ACHN (cell line): ENCODE measurements around the gene GLIS1.

ENCODE experiments used
- DNase-seq: peaks from one replicate; pipeline ENCODE4 v3.0.0-alpha.2; 2015
- in situ Hi-C: cut with HindIII; loops from 2 replicates; pipeline ENCODE4 v1.10.0; 2017; ENCODE audit warnings: low sequenced_read_pairs, low pct_ligation_motif_present, low pct_unique_long_range_greater_than_20kb

Gene GLIS1

DNA sequence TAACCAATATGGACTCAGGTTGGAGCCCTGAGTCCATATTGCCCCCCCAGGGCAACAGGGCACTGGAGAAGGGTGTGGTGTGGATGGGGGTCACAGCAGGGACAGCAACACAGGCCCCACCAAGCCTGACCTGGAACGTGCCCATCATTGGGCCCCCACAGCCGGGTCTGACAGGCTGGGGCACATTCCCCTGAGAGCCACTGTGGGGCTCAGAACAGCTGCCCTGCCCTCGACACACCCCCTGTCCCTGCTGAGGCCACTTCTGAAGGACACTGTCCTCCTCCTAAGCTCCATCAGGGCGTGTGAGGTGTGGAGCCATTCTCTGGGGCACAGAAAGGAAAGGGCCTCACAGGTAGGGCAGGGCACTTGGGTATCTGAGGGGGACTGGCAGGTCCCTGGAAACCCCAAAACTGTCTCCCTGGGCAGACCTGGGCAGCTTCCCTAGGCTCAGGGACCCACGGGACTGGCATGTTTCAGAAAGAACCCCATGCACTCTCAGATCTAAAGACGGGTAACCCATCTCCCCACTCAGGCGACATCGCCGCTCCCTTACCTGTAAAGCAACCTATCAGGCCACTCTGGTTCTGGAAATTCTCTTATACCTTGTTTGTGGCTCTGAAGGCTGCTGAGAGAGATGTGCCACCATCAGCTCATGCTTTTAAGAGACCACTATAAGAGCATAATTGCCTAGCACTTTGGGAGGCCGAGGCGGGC, 184.2 kb downstream of the GLIS1 start:
- no peak for DNase-seq
- in situ Hi-C loops: no loop called here

DNA sequence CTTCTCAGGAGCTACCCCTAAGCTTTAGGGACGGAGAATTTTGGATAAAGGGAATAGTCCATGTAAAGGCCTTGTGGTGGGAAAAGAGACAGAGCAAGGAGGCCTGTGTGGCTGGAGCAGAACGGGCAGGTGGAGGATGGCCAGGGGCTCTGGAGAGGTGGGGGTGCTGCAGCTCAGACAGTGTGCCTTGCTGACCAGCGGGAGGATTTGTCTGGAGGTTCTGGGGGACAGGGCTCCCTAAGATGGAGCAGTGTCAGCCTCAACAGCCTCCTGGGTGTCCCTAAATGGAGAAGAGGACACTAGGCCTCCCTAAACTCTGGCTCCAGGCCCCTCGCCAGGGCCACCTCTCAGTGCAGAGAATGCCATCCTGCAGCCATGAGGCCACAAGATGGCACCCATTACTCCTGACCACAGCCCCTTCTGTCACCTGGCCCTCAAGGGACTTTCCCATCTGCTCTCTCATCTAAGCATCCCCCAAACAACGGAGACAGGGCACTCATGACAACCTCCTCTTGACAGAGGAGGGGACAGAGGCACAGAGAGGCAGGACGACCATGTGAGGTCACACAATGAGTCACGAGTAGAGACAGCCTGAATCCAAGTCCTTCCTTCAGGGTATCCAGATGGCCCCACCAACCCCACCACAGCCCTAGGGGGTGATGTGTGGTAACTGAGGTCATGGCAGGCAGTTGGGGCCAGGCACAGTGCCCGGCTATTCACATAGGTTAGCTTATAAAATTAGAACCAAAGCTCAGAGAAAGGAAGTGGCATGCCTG, 185.0 kb downstream of the GLIS1 start:
- in situ Hi-C loops: no loop called here
- DNase-seq: no peak

DNA sequence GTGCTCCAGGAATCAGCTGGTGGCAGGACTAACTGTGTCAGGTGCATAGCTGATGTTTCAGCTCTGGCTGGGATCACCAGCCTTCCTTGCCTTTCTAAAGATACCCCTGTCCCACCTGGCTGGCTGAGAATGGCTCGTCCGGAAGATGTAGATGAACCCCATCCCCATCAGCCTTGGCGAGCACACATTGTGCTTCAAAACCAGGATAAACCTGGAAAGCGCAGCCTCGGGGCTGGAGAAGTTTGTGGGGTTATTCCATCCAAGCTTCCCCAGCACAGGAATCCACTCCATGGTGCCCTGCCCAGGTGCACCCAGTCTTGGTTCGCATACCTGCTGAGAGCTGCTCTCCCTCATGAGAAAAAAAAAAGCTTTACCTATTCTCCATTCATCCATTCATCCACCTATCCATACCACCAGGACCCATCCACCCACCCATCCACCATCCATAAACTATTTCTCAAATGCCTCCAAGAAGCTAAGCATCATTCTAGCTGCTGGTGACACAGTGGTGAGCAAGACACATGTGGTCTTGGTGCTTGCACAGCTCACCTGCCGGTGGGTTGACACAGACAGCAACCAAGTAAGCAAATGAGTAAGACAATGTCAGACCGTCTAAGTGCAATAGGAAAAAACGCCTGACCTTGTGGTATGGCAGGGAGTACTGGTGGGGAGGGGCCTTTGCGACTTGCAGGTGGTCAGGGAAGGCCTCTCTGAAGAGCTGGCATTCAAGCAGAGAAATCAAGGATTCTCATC, 185.8 kb downstream of the GLIS1 start:
- no peak for DNase-seq
- in situ Hi-C loops: no loop called here

DNA sequence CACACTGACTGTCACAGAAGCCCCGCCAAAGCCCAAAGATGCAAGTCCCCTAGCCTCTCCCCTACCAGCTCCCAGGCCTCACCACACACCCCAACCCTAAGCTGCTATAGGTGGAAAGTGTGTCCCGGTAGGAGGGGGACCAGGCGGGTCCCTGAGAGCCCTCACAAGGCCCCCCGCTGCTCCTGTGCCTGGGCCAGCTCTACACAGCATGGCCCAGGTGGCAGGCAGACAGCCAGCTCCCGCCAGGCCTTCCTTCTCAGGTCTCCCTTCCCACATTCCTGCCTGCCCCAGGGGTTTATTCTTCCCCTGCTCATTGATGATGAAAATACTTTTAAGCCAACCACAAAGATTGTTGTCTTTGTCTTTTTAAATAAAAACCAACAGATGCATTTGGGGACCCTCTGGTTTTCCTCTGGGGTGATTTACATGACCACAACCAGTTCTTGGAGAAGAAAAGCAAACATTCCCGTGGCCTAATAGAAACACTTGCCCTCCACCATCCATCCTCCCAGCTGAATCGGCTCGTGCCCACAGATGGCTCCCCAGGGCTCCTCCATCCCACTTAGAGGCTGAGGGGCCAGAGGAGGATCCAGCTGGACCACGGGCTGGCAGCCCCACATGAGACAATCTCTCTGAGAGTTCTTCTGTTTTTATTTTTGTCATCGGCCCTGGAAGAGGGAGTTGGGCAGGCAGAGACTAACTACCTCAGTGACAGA, 186.7 kb downstream of the GLIS1 start:
- DNase-seq: no peak

DNA sequence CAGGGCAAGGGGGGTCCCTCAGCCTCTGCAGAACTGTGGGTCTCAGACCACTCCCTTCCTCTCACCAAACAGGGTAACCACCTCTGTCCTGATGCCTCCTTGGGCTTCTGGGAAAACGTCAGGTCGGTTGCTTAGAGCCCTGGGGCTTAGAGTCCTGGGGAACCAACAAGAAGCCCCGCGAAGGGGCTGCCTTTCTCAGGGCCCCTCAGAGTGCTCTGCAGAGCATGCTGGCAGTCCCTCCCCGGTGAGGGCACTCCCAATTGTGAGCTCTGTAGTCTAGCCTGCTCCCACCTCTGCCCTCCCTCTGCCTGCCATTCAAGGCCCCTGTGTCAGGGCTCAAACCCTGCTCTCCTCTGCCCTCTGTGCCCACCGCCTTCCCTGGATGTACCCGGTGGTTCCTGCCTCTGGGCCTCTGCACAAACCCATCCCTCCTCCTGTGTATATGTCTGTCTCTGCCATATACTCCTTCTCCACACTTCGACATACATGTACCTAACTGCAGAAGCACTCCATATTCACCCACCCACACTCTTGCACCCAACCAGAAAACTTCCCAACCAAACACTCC, 187.5 kb downstream of the GLIS1 start:
- in situ Hi-C loops: no loop called here
- no peak for DNase-seq

More for the DNA sequence above, 186.7 kb downstream of the GLIS1 start:
- in situ Hi-C loops: no loop called here

DNA sequence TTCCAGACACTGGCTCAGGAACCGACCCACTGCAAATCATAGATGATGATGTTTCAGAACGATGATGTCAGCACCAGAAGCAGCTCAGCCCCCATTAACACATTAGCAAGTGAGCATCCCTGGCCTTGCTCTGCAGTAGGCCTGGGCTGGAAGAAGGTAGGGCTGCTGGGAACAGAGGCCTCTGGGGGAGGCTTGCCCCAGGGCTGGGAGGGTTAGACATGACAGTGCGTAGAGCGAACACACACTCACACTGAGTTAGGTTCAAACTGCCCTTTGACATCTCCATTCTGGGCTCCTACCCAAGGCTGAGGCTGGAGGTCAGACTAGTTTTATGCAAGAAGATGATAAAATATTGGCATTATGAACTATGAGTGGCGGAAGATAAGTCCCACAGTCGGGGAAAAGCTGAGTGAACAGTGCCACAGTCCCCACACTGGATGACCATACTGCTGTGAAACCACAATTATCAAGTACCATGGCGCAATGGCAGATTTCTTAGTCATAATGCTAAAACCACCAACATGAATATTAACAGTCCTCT, 188.7 kb downstream of the GLIS1 start:
- DNase-seq: no peak
- in situ Hi-C loops: no loop called here

DNA sequence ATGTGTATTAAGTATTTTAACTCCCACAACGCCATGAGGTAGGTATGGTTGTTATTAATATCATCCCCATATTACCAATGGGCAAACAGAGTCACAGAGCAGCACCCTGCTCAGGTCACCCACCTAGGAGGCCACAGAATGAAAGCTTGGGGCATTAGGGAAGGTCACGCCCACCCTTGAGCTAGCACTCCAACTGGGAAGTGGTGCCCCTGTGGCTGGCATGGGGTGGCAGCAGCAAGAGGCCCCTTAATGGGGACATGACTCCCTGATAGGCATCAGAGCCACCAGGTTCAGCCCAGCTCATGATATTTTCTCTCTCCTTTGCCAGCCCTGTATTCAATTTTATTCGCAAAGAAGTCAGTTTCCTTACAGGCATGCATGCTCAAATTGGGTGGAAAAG, 189.2 kb downstream of the GLIS1 start:
- no peak for DNase-seq
- in situ Hi-C loops: no loop called here

DNA sequence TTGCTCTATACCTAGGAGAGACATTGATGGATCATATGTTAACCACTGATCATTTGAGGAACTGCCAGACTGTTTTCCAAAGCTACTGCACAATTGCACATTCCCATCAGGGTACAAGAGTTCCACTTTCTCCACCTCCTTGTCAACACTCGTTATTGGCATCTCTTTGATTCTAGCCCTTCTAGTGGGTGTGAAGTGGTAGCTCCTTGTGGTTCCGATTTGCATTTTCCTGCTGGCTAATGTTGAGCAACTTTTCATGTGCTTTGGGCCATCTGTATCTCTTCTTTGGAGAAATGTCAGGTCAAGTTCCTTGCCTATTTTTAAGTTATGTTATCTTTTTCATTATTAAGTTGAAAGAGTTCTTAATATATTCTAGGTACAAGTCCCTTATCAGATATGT, 189.7 kb downstream of the GLIS1 start:
- no peak for DNase-seq
- in situ Hi-C loops: no loop called here

DNA sequence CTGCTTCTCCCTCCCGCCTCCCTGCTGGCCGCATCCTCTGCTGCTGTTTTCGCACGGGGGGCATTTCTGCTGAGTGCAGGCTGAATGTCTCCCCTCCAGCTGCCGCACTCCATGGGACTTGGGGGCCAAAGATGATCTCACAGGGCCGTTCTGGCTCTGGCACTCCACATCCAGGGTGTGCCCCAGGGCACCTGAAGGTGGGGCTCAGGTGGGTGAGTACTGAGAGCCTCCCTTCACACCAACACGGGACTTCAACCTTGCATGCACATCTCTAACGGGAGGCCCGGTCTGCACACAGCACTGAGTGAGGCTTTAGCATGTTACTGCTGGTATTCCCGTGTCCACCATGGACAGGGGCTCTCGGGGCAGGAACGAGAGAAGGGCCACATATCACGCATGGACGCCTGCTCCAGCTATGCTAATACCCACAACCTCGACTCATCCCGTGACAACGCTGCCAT, 190.9 kb downstream of the GLIS1 start:
- no peak for DNase-seq
- in situ Hi-C loops: no loop called here

DNA sequence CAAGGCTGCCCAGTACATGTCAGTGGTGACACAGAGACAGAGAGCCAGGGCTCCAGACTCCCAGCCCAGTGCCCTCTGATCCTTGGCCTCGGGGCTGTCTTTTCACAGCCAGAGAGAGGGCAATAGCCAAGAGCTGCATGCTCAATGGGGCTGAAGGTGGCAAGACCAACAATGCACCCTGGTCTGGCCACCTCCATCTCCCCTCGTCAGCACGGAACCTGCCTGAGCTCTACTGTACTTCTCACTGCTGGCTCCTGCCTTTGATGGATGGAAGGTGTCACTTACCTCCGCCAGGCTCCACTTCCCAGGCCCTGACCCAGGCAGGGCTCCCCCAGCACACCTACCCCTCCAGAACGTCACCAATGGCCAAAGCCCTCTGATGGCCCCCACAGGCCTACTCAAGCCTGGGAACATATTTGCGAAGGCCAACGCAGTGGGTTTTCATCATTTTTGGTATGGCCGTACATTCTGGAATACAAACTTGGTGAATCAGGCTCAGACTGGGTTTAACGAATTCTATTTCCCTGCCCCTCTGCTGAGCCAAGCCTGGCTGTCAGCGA, 191.7 kb downstream of the GLIS1 start:
- no peak for DNase-seq
- in situ Hi-C loops: no loop called here

DNA sequence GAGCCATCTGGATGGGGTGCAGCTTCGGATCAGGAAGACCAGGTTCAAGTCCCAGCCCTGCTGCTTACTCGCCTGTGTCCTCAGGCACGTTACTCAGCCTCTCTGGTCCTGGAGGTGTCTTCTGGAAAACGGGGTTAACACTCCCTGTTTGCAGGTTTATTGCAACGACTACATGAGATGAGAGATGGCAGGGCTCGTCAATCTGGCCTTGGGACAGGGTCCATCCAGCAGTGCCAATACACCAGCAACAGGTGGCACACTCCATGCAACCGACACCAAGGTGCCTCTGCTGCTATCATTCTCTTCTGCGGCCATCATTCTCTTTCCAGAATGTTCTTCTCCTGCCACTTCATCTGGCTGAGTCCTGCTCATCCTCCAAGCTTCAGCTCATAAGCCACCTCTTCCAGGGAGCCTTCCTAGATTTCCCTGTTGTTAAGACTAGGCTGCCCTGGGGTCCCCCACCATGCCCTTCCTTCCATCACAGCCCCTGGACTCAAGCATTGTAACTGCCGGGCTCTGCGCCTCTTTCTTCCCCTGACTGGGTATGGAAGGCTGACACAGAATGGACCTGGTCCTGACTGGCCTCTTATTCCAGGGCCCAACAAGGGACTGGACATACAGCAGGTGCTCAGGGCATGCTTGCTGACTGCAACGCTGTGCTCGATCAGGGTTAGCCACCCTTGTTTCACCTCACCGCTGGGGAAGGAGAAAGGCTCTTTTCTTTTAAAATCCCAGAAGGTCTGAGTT, 192.4 kb downstream of the GLIS1 start:
- DNase-seq: no peak
- in situ Hi-C loops: no loop called here

DNA sequence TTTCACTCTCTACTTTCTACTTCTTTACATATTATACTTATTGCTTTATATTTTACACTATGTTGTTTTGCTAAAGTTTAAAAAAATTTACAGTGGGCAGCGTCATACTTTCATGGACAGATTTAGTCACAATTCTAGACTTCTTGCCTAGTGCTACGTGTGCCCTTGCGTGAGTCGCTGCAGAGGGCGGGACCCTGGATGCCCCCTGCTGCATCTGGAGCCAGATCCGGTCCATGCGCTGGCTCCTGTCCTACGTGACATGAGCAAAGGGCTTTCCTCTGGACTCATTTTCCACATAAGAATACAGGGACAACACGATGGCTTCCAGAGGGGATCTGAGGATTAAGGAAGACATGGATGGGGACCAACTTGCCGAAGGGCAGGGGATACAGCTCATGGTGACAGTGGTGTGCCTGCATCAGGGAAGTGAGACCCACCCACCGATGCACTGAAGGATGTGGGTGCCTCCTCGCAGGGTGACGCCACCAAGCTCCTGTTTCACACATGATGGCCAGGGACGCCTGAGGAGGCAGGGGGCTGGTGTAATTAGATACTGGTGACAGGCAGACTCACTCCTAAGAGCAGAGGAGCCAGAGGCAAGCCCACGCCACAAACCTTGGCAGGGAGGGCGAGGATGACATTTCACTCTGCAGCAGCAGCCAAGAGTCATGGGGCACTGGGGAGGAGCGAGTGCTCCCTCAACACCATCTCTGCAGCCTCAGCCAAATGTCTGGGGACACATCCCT, 193.1 kb downstream of the GLIS1 start:
- in situ Hi-C loops: no loop called here
- DNase-seq: no peak

DNA sequence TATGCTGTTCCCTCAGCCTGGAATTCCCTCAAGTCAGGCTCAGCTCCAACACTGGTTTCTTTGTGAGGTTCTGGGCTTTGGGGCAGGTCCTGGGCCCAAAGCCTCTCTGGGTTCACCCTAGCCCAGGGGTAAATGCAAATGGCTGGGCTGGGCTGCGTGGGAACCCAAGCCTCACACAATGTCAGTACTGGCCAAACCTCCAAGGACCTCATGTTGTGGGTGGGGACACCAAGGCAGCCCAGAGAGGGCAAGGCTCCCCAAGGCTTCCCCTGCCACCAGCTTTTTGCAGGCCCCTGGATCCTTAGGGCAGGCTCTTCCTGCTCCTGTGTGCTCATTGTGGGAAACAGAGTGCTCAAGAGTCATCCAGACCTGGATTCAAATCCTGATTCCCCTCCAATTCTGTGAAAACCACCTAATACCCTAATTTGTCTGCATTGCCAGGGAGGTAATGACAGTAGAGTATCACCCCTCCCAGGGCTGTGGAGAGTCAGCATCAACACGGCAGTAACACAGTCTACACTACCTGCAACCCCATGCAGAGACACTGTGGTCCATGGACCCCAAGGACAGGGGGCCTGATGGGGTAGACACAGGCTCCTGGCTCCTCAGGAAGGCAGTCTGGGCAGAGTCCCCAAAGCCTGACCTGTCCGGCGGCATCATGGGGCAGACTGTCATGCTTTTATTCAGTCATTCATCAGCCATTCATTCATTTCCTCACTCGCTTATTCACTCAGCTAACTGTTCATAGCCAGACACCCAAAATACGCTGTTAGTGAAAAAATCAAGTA, 194.0 kb downstream of the GLIS1 start:
- DNase-seq: no peak
- in situ Hi-C loops: no loop called here

DNA sequence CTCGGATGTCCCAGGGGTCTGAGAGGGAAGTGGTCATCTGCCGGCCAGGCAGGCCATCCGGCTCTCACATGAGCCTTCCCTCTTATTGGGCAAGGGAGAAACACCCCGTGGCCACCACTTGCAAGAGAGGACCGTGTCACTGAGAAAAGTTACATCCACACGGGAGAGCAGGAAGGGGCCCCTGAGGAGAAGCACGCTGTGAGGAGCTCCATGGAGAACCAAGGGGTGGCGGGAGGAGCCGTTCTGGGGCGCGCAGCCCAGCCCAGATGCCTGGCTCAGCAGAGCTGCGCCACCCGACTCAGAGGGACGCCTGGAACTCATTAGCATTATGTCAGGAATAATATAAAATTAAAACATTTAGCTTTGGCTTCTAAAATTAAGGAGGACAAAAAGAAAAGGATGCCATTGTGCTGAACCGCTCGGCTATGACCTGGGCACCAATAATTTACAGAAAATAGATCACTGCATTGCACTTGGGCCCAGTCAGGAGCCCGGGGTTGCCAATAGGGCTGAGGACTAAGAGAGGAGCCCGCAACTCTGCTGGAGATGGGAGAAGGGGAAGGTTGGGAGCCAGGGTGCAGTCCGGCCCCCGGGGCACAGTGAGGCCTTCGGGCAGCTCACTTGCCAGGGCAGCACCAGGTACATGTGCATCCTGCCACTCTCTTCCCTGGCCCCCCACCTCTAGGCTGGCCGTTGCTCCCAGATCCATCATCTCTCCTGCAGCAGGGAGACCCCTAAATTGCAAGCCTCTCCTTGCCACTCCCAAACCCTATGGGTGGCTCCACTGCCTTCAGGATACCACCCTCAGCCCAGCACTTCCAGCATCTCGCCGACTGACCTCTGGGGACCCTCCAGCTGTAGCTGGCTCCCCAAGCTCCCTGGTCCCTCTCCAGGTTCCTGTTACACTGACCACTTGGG, 194.9 kb downstream of the GLIS1 start:
- no peak for DNase-seq
- in situ Hi-C loops: no loop called here

DNA sequence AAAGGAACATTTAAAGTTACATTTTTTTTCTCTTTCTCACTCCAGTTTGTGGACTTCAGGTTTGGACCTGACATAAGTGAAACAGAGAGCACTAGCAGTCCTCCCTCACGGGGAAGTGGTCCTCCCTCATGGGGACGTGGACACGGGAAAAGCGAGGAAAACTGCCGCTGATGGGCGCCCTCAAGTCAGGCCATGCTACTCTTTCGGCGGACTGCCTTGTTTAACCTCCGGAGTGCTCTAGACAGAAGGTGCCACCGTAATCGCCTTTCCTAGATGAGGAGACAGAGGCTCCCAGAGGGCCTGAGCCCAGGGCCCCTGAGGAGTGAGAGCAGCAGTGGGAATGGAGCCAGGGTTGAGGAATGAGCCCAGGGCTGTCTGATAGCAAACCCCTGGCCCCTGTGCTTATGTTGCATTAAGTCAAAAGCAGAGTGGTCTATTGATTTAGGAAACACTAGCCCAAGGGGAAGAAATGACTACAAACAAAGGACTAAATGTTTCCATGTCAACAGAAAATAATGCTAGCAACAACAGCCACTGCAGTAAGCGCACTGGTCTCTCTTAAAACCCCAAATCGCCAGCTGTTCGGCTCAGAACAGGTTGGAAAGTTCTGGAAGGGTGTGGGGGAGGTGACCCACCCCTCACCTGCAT, 195.7 kb downstream of the GLIS1 start:
- in situ Hi-C loops: no loop called here
- DNase-seq: no peak
